ENCODE measurements around the gene RMI2. TPM values are rescaled to one million over a fixed set of nuclear protein-coding genes. Genes with fewer than 3 reads are reported as not detected.

The RMI2 gene
- total and polyA plus RNA-seq, 2 of the 8 experiments (the other 6 are each of a cell fraction or from before 2014, with no cell fraction given): 58.2 to 96.0 TPM

DNA sequence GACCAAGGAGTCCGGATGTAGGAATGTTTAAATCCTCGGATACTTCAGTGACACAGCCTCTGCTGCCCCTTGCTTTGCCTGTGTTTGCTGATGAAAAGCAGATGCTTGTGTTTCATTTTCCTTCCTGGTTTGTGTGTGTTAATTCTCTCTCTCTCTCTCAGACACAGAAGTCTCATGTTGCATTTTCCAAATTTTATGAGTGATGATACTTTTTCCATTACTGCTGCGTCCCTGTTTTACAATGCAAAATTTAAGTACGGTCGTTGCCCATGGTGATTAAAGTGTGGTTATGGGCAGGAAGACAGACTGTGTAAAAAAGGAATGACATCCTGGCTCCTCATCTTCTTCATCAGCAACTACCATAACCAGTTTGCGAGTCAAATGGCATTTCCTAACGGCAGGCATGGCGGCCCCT lies 5.7 kb downstream of the RMI2 start (continued):
- TF ChIP-seq, protein P1, sequence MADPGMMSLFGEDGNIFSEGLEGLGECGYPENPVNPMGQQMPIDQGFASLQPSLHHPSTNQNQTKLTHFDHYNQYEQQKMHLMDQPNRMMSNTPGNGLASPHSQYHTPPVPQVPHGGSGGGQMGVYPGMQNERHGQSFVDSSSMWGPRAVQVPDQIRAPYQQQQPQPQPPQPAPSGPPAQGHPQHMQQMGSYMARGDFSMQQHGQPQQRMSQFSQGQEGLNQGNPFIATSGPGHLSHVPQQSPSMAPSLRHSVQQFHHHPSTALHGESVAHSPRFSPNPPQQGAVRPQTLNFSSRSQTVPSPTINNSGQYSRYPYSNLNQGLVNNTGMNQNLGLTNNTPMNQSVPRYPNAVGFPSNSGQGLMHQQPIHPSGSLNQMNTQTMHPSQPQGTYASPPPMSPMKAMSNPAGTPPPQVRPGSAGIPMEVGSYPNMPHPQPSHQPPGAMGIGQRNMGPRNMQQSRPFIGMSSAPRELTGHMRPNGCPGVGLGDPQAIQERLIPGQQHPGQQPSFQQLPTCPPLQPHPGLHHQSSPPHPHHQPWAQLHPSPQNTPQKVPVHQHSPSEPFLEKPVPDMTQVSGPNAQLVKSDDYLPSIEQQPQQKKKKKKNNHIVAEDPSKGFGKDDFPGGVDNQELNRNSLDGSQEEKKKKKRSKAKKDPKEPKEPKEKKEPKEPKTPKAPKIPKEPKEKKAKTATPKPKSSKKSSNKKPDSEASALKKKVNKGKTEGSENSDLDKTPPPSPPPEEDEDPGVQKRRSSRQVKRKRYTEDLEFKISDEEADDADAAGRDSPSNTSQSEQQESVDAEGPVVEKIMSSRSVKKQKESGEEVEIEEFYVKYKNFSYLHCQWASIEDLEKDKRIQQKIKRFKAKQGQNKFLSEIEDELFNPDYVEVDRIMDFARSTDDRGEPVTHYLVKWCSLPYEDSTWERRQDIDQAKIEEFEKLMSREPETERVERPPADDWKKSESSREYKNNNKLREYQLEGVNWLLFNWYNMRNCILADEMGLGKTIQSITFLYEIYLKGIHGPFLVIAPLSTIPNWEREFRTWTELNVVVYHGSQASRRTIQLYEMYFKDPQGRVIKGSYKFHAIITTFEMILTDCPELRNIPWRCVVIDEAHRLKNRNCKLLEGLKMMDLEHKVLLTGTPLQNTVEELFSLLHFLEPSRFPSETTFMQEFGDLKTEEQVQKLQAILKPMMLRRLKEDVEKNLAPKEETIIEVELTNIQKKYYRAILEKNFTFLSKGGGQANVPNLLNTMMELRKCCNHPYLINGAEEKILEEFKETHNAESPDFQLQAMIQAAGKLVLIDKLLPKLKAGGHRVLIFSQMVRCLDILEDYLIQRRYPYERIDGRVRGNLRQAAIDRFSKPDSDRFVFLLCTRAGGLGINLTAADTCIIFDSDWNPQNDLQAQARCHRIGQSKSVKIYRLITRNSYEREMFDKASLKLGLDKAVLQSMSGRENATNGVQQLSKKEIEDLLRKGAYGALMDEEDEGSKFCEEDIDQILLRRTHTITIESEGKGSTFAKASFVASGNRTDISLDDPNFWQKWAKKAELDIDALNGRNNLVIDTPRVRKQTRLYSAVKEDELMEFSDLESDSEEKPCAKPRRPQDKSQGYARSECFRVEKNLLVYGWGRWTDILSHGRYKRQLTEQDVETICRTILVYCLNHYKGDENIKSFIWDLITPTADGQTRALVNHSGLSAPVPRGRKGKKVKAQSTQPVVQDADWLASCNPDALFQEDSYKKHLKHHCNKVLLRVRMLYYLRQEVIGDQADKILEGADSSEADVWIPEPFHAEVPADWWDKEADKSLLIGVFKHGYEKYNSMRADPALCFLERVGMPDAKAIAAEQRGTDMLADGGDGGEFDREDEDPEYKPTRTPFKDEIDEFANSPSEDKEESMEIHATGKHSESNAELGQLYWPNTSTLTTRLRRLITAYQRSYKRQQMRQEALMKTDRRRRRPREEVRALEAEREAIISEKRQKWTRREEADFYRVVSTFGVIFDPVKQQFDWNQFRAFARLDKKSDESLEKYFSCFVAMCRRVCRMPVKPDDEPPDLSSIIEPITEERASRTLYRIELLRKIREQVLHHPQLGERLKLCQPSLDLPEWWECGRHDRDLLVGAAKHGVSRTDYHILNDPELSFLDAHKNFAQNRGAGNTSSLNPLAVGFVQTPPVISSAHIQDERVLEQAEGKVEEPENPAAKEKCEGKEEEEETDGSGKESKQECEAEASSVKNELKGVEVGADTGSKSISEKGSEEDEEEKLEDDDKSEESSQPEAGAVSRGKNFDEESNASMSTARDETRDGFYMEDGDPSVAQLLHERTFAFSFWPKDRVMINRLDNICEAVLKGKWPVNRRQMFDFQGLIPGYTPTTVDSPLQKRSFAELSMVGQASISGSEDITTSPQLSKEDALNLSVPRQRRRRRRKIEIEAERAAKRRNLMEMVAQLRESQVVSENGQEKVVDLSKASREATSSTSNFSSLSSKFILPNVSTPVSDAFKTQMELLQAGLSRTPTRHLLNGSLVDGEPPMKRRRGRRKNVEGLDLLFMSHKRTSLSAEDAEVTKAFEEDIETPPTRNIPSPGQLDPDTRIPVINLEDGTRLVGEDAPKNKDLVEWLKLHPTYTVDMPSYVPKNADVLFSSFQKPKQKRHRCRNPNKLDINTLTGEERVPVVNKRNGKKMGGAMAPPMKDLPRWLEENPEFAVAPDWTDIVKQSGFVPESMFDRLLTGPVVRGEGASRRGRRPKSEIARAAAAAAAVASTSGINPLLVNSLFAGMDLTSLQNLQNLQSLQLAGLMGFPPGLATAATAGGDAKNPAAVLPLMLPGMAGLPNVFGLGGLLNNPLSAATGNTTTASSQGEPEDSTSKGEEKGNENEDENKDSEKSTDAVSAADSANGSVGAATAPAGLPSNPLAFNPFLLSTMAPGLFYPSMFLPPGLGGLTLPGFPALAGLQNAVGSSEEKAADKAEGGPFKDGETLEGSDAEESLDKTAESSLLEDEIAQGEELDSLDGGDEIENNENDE (IDR thresholded peaks at IDR 0.05; ENCODE audit: insufficient replicate concordance, low read length): no peak
- TF ChIP-seq POU5F1 (IDR thresholded peaks at IDR 0.05; ENCODE audit: low read depth, low read length): no peak
